H1 (cell line): Measurements from ENCODE around the gene RUFY4. TPM values are rescaled to one million over a fixed set of nuclear protein-coding genes. Genes with fewer than 3 reads are reported as not detected.

Experiments
- CTCF ChIA-PET: fragments of 300-600 bp; sonication (Branson Sonifier 250); formaldehyde crosslinking; loops from one replicate; lab custom pipeline; 2021; ENCODE audit not compliant: partially characterized antibody; lab: Charles Lee
- POLR2A ChIA-PET: fragments of 300-600 bp; sonication (Branson Sonifier 250); formaldehyde crosslinking; loops from one replicate; lab custom pipeline; 2021; ENCODE audit warnings: inconsistent platforms; ENCODE audit not compliant: partially characterized antibody; lab: Charles Lee
- DNase-seq, 2 experiments: peaks; one replicate each; pipeline versions ENCODE4 v3.0.0 to v3.0.0-alpha.2; 2010 to 2022; ENCODE audit warnings: low spot score in 2 of 2, low read depth in 1 of 2, mixed read lengths in 1 of 2
- FAIRE-seq: peaks from 2 replicates; lab custom pipeline; 2011; peaks lifted over from hg19 to GRCh38; lab: Jason Lieb, UNC
- H2AFZ ChIP-seq: 2 replicates; pipeline ENCODE4 v1.8.1; 2012; ENCODE audit warnings: low read length, inconsistent platforms
- H2AK5ac ChIP-seq: 2 replicates; pipeline ENCODE4 v1.6.1; 2013; ENCODE audit warnings: low read depth, low read length
- H2BK120ac ChIP-seq: replicated peaks from 2 replicates; pipeline ENCODE3; 2013; ENCODE audit warnings: low read depth, low read length, inconsistent platforms
- H2BK12ac ChIP-seq: 2 replicates; pipeline ENCODE4 v1.6.1; 2013; ENCODE audit warnings: low read depth, low read length
- H2BK15ac ChIP-seq: 2 replicates; pipeline ENCODE4 v1.6.1; 2013; ENCODE audit warnings: low read length
- H2BK20ac ChIP-seq: 2 replicates; pipeline ENCODE4 v1.6.1; 2013; ENCODE audit warnings: low read length
- H2BK5ac ChIP-seq: 2 replicates; pipeline ENCODE4 v1.6.1; 2013; ENCODE audit warnings: low read depth, low read length
- H3K14ac ChIP-seq: 2 replicates; pipeline ENCODE4 v1.6.1; 2013; ENCODE audit warnings: inconsistent platforms; ENCODE audit not compliant: insufficient read length
- H3K18ac ChIP-seq: 2 replicates; pipeline ENCODE4 v1.6.1; 2013; ENCODE audit warnings: low read length; ENCODE audit errors: extremely low read depth
- H3K23ac ChIP-seq: 2 replicates; pipeline ENCODE4 v1.6.1; 2013; ENCODE audit warnings: inconsistent platforms; ENCODE audit not compliant: insufficient read length
- H3K23me2 ChIP-seq: 2 replicates; pipeline ENCODE4 v1.6.1; 2013; ENCODE audit warnings: low read depth, low read length
- H3K27ac ChIP-seq: 2 replicates; pipeline ENCODE4 v1.6.1; 2011; ENCODE audit warnings: low read depth, low read length, inconsistent platforms
- H3K27me3 ChIP-seq, 4 experiments: replicated peaks in 1 of 4; 1 replicate in 1 of 4; 2 replicates in 3 of 4; pipeline versions ENCODE4 v1.6.1 to v1.8.1; 2011 to 2013; ENCODE audit warnings: low read length in 3 of 4, mild to moderate bottlenecking in 3 of 4, inconsistent platforms in 2 of 4, mixed read lengths in 2 of 4, moderate library complexity in 1 of 4; ENCODE audit not compliant: control insufficient read depth in 3 of 4, insufficient read depth in 3 of 4; ENCODE audit errors: extremely low read depth in 1 of 4
- H3K36me3 ChIP-seq, 4 experiments: 2 replicates each; pipeline versions ENCODE4 v1.6.1 to v1.8.1; 2011 to 2013; ENCODE audit warnings: mild to moderate bottlenecking in 4 of 4, low read length in 3 of 4, moderate library complexity in 2 of 4, control low read depth in 1 of 4, inconsistent platforms in 1 of 4; ENCODE audit not compliant: insufficient read depth in 4 of 4, control insufficient read depth in 2 of 4
- H3K4ac ChIP-seq: replicated peaks from 2 replicates; pipeline ENCODE3; 2013; ENCODE audit warnings: low read length, low read depth, mixed read lengths, inconsistent platforms; ENCODE audit not compliant: insufficient read length
- H3K4me1 ChIP-seq, 4 experiments: replicated peaks in 1 of 4; 1 replicate in 1 of 4; 2 replicates in 3 of 4; pipeline versions ENCODE4 v1.6.1 to v1.8.1; 2011 to 2013; ENCODE audit warnings: low read length in 3 of 4, inconsistent platforms in 2 of 4, mixed read lengths in 1 of 4; ENCODE audit not compliant: insufficient read depth in 4 of 4, control insufficient read depth in 3 of 4
- H3K4me2 ChIP-seq, 2 experiments: 2 replicates each; pipeline versions ENCODE4 v1.6.1 to v1.8.1; 2011 to 2013; ENCODE audit warnings: low read depth in 2 of 2, low read length in 2 of 2, control low read depth in 1 of 2, inconsistent platforms in 1 of 2, mild to moderate bottlenecking in 1 of 2; ENCODE audit not compliant: insufficient read depth in 1 of 2
- H3K4me3 ChIP-seq, 4 experiments: fragments of 200-600, 300-600 bp in 1 of 4; sonication (generic), shearing (Covaris generic), sonication (Bioruptor Twin) in 1 of 4; 2 replicates each; pipeline versions ENCODE4 v1.5.1 to v1.8.1; 2011 to 2016; ENCODE audit warnings: low read length in 4 of 4, low read depth in 3 of 4, control low read depth in 2 of 4, inconsistent platforms in 2 of 4, mild to moderate bottlenecking in 2 of 4, mixed read lengths in 1 of 4, moderate library complexity in 1 of 4; ENCODE audit not compliant: insufficient read depth in 2 of 4; ENCODE audit errors: extremely low read depth in 1 of 4
- H3K56ac ChIP-seq: replicated peaks from 2 replicates; pipeline ENCODE3; 2013; ENCODE audit warnings: low read depth, mild to moderate bottlenecking, mixed read lengths, low read length, inconsistent platforms; ENCODE audit not compliant: insufficient read length
- H3K79me1 ChIP-seq: 2 replicates; pipeline ENCODE4 v1.6.1; 2013; ENCODE audit warnings: low read depth, low read length, control low read depth
- H3K79me2 ChIP-seq, 2 experiments: 2 replicates each; pipeline versions ENCODE4 v1.6.1 to v1.8.1; 2012 to 2013; ENCODE audit warnings: low read length in 2 of 2, mild to moderate bottlenecking in 2 of 2, inconsistent platforms in 1 of 2; ENCODE audit not compliant: insufficient read depth in 2 of 2, control insufficient read depth in 1 of 2
- H3K9ac ChIP-seq, 4 experiments: replicated peaks in 1 of 4; 1 replicate in 1 of 4; 2 replicates in 3 of 4; pipeline versions ENCODE4 v1.6.1 to v1.8.1; 2011 to 2013; ENCODE audit warnings: low read depth in 3 of 4, low read length in 3 of 4, control low read depth in 2 of 4, mild to moderate bottlenecking in 2 of 4, moderate library complexity in 2 of 4, inconsistent platforms in 1 of 4; ENCODE audit errors: extremely low read depth in 1 of 4
- H3K9me3 ChIP-seq, 2 experiments: 2 replicates each; pipeline versions ENCODE4 v1.6.1 to v1.8.1; 2012 to 2013; ENCODE audit warnings: mild to moderate bottlenecking in 2 of 2, moderate library complexity in 2 of 2, control low read depth in 1 of 2, inconsistent platforms in 1 of 2, low read depth in 1 of 2, low read length in 1 of 2, mixed read lengths in 1 of 2; ENCODE audit not compliant: insufficient read depth in 2 of 2
- H4K20me1 ChIP-seq, 2 experiments: replicated peaks in 1 of 2; 2 replicates each; pipeline versions ENCODE3 to v1.8.1; 2011 to 2013; ENCODE audit warnings: inconsistent platforms in 2 of 2, low read length in 2 of 2, mild to moderate bottlenecking in 1 of 2; ENCODE audit not compliant: insufficient read depth in 2 of 2, control insufficient read depth in 1 of 2
- H4K5ac ChIP-seq: 2 replicates; pipeline ENCODE4 v1.6.1; 2013; ENCODE audit warnings: low read length, low read depth, mixed read lengths, inconsistent platforms; ENCODE audit not compliant: insufficient read length
- H4K8ac ChIP-seq: 2 replicates; pipeline ENCODE4 v1.8.0; 2013; ENCODE audit warnings: mild to moderate bottlenecking, moderate library complexity, low read length, inconsistent platforms; ENCODE audit not compliant: insufficient read depth; ENCODE audit errors: extremely low read depth
- H4K91ac ChIP-seq: replicated peaks from 2 replicates; pipeline ENCODE3; 2013; ENCODE audit warnings: low read length, mixed read lengths, inconsistent platforms; ENCODE audit not compliant: insufficient read length
- ATF2 ChIP-seq: IDR thresholded peaks from 2 replicates; pipeline ENCODE4 v1.6.1; 2012; ENCODE audit warnings: low read length, inconsistent platforms
- CBX5 ChIP-seq: fragments of 300-800, 300-1000 bp; sonication (generic); IDR thresholded peaks from 2 replicates; pipeline ENCODE4 v1.7.1; 2016; ENCODE audit warnings: antibody characterized with exemption, low read length, low read depth
- CBX8 ChIP-seq: fragments of 300-800, 300-1000 bp; sonication (generic); IDR thresholded peaks from 2 replicates; pipeline ENCODE4 v1.7.1; 2016; ENCODE audit warnings: low read depth, low read length, borderline replicate concordance
- CHD2 ChIP-seq: IDR thresholded peaks from 2 replicates; pipeline ENCODE4 v1.6.1; 2012; ENCODE audit warnings: low read length, improper control_type of control experiment
- CTCF ChIP-seq, 3 experiments: IDR thresholded peaks; 1 replicate in 2 of 3; 2 replicates in 1 of 3; pipeline versions ENCODE4 v1.5.1 to v1.6.1; 2011; ENCODE audit warnings: low read length in 3 of 3, mild to moderate bottlenecking in 3 of 3, inconsistent platforms in 2 of 3, low read depth in 1 of 3, moderate library complexity in 1 of 3; ENCODE audit not compliant: insufficient read depth in 1 of 3; ENCODE audit errors: control extremely low read depth in 1 of 3
- GTF2F1 ChIP-seq: IDR thresholded peaks from 2 replicates; pipeline ENCODE4 v1.6.1; 2012; ENCODE audit warnings: low read depth, low read length, improper control_type of control experiment, borderline replicate concordance
- KDM5A ChIP-seq: fragments of 200-600 bp; IDR thresholded peaks from 2 replicates; pipeline ENCODE4 v1.7.1; 2012; ENCODE audit warnings: mild to moderate bottlenecking, low read length, inconsistent platforms, mixed read lengths
- RAD21 ChIP-seq, 2 experiments: IDR thresholded peaks in 1 of 2; conservative IDR thresholded peaks in 1 of 2; 2 replicates each; pipeline ENCODE4 v1.6.1; 2011; ENCODE audit warnings: low read depth in 2 of 2, low read length in 2 of 2, improper control_type of control experiment in 1 of 2, inconsistent platforms in 1 of 2, mild to moderate bottlenecking in 1 of 2, moderate library complexity in 1 of 2
- TCF12 ChIP-seq: IDR thresholded peaks from 2 replicates; pipeline ENCODE4 v1.6.1; 2011; ENCODE audit warnings: low read depth, mild to moderate bottlenecking, low read length
- WGBS, 2 experiments: shearing (Covaris generic) in 1 of 2; methylation state at CpG; one replicate each; pipeline versions ENCODE4 v1.1.6 to v1.1.7; 2013 to 2015; ENCODE audit warnings: low lambda C conversion rate in 2 of 2, mixed read lengths in 2 of 2, inconsistent platforms in 1 of 2, low coverage in 1 of 2, missing lambda C conversion rate in 1 of 2; ENCODE audit not compliant: insufficient replicate concordance in 2 of 2, insufficient coverage in 1 of 2, insufficient read length in 1 of 2; ENCODE audit errors: extremely low coverage in 1 of 2, missing lambda C conversion rate in 1 of 2; 5-methylcytosine and 5-hydroxymethylcytosine counted together
- polyA plus RNA-seq, 7 experiments: library from polyadenylated mRNA; depleted of rRNA in 3 of 7; stranded (reverse) in 5 of 7; unstranded in 2 of 7; fragments of >200 nt in 5 of 7; fragments of 200-250 nt in 2 of 7; gene quantifications; 1 replicate in 5 of 7; 2 replicates in 1 of 7; 4 replicates in 1 of 7; pipeline versions ENCODE4 v1.2.1 to v1.2.3, GENCODE V29; 2011 to 2013; ENCODE audit warnings: missing spikeins in 2 of 7, mixed read lengths in 2 of 7
- total RNA-seq: library from RNA; stranded (reverse); fragmentation: NEBNext Ultra II Directional; extraction: Animal tissue kit (Norgen Biotek cat#: 25700); gene quantifications from 2 replicates; pipeline ENCODE4 v1.2.1, GENCODE V29; 2021

The RUFY4 gene
- total and polyA plus RNA-seq, 2 of the 8 experiments (the other 6 are each of a cell fraction or from before 2014, with no cell fraction given): 0.32 to 0.38 TPM

GRCh38 chr2:218036371-218036770 is 32.7 kb upstream of the RUFY4 start:
- Histone ChIP-seq H3K4me3 (no peak overlapping the region), H3K27me3 (peaks cover 6 to 25% (median 20%) of the 10 kb centered on the region in 4 experiments), H3K79me1 (no peaks in the 10 kb centered on the region), H3K4me2 (no peak overlapping the region), H4K20me1 (peaks cover 0 to under 1% of the 10 kb centered on the region in 2 experiments), H3K14ac (no peak overlapping the region), H3K79me2 (no peaks in the 10 kb centered on the region), H4K5ac (no peak overlapping the region), H2BK15ac (no peak overlapping the region), H4K8ac (no peak overlapping the region), H3K4ac (no peak overlapping the region), H2AK5ac (no peak overlapping the region), H3K9me3 (no peaks in the 10 kb centered on the region), H3K56ac (no peak overlapping the region), H3K4me1 (peaks cover 0 to 13% (median 5%) of the 10 kb centered on the region in 4 experiments; a peak in 5 of 7 replicates), H2BK12ac (no peak overlapping the region), H3K9ac (no peak overlapping the region), H4K91ac (no peak overlapping the region), H3K36me3 (no peaks in the 10 kb centered on the region), H2BK120ac (no peak overlapping the region), H3K23ac (no peak overlapping the region), H3K18ac (no peak overlapping the region), H2BK20ac (no peak overlapping the region; the same call in 1 of the 2 replicates), H2AFZ (no peak overlapping the region), H3K27ac (no peak overlapping the region), H2BK5ac (no peak overlapping the region), H3K23me2 (peaks cover 11% of the 10 kb centered on the region; the same call in 1 of the 2 replicates)
- FAIRE-seq (peak; percentile 45), DNase-seq (no peak)
- WGBS, 2 experiments: 72% methylated on average over 5 of the region's 5 CpGs; no CpG with 5 or more reads in 1 of the 2 experiments
- CTCF ChIA-PET: interaction anchor here (0.6 to 6.3 kb wide), 12 partner anchors 15 to 250 kb away, joined by 3 to 57 read pairs (median 4); no protein-coding TSS in a partner anchor
- POLR2A ChIA-PET: no interaction called here
- peak; percentile 11 to 13; a peak in 2 of 4 replicates for TF ChIP-seq RAD21 (IDR thresholded peaks at IDR 0.05 in 1 of 2, conservative IDR thresholded peaks at IDR 0.05 in 1 of 2; ENCODE audit: low read depth in 2 of 2, low read length in 2 of 2)
- no peak for TF ChIP-seq ATF2
- TF ChIP-seq GTF2F1: no peak
- no peak for TF ChIP-seq KDM5A
- TF ChIP-seq TCF12: no peak
- no peak for TF ChIP-seq CHD2
- TF ChIP-seq CBX8: no peak
- TF ChIP-seq CTCF (IDR thresholded peaks at IDR 0.05; ENCODE audit: control extremely low read depth in 1 of 3, insufficient read depth in 1 of 3, low read depth in 1 of 3, low read length in 3 of 3): peak in 1 of 3 experiments; percentile 17; a peak in 2 of 4 replicates
- no peak for TF ChIP-seq CBX5
